ENCODE data around the gene PGLYRP2.
A peak's percentile ranks its signal among the peaks of the same experiment; 100 is the strongest.

PGLYRP2 gene

DNA sequence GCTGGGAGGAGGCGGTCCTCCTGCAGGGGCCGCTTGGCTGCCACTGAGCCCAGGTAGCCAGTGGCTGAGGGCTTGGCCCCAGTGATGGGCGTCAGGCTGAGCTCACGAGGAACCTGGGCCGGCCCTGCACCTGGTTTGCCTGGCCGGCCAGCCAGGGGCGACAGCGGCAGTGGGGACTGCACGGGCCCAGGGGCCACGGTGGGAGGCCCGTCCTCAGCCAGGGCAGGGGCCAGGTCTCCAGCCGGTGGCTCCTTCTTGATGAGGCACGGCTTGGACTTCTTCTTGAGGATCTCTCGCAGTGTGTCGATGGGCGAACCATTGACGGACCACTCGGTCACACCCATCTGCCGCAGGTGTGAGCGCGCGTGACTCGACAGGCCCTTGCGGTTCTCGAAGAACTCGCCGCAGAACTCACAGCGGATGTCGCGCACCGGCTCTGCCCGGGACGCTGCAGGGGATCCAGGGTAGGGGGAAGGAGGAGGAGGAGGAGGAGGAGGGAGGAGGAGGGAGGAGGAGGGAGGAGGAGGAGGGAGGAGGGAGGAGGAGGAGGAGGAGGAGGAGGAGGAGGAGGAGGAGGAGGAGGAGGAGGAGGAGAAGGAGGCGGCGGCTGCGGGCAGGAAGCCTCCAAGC, 53.9 kb downstream of the PGLYRP2 start:
- no peak for DNase-seq (ENCODE audit: low read depth)

- no peak for DNase-seq (ENCODE audit: low read depth)
These were observed 54.5 kb downstream of the PGLYRP2 start for GRCh38 chr19:15424692-15425272.

- DNase-seq (ENCODE audit: low read depth) = no peak
These were observed 55.2 kb downstream of the PGLYRP2 start for GRCh38 chr19:15424121-15424520.

GRCh38 chr19:15423130-15423529, 56.2 kb downstream of the PGLYRP2 start:
- no peak for DNase-seq (ENCODE audit: low read depth)

DNA sequence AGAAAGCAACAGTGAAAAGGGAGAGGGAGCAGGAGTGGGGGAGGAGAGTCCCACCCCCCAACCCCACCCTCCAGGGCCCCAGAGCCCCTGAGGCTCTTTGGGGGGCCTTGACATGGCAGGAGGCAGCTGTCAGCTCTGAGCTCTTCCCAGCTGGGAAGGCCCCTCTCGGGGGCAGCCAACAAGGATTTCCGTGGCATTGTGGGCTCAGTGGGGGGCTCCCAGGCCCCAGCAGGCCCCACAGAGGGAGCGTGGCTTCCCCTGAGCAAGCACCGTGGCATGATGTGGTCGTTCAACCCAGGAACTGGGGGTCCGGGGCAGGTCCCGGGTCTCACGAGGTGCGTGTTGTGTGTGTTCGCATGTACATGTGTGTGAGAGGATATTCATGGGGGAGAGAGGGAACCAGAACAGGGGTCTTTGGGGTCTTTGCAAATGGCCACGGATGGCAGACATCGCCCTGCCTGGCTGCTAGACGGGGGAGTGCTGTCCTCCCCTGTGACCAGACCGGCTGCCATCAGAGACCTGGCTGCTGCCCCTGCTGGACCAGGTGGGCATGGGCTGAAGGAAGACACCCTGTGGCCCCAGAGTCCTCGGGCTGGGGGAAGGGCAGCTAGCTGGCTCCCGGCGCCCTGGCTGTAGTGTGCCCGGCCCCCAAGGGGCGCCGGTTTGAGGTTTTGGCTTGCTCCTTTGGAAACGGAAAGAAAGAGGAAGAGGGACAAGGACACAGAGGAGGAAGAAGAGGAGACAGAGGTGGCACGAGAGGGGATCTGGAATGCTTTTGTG, 56.8 kb downstream of the PGLYRP2 start:
- DNase-seq (ENCODE audit: low read depth) = no peak

GRCh38 chr19:15421721-15422260, 57.5 kb downstream of the PGLYRP2 start:
- DNase-seq (ENCODE audit: low read depth) = no peak

GRCh38 chr19:15421136-15421695, 58.1 kb downstream of the PGLYRP2 start:
- no peak for DNase-seq (ENCODE audit: low read depth)

DNA sequence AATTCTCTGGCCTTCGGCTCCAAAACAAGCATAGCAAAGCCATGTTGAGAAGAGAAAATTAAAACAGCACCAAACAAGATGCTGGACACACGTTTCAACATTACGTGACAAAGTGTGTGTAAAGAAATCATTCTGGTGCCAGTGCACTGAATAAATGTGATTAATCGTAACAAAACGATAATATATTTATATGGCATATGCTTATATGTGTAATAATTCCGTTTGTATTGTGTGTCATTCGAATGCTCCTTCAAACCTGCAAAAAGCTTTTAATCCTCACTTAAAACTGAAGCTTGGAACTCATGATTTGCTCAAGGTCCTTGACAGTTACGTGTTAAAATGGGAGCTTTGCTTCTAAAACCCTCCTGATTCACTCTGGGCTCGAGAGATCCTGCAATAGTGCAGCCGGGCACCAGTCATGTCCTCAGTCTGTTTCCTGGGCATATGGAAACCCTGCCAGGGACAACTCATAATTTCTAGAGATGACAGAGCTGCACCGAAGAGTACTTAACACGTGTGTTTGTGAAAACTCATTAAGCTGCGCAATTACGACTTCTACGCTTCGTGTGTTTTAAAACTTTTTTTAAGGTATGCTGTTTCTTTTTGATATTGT, 59.8 kb downstream of the PGLYRP2 start:
- peak; percentile 25 for DNase-seq (ENCODE audit: low read depth)

All from EH (cell line).